NCI-H345 treated with DMSO at 0.1 percent for 48 hours (cell line): Measurements from ENCODE around the gene NKTR.

Experiments
- DNase-seq: peaks from one replicate; lab custom pipeline; 2025; ENCODE audit not compliant: unreplicated experiment; lab: John Stamatoyannopoulos, UW

Gene NKTR

GRCh38 chr3:42647821-42648459 is 47.5 kb downstream of the NKTR start:
- no peak for DNase-seq

GRCh38 chr3:42649006-42649405 is 48.5 kb downstream of the NKTR start:
- DNase-seq: no peak

- DNase-seq: no peak
Observed at GRCh38 chr3:42649783-42650182, 49.3 kb downstream of the NKTR start.

- no peak for DNase-seq
Observed at GRCh38 chr3:42651248-42652091, 51.0 kb downstream of the NKTR start.

- DNase-seq: no peak
Observed at GRCh38 chr3:42652251-42652610, 51.7 kb downstream of the NKTR start.

- DNase-seq: no peak
Observed at GRCh38 chr3:42652611-42653302, 52.3 kb downstream of the NKTR start.

GRCh38 chr3:42653303-42653559 is 52.7 kb downstream of the NKTR start:
- DNase-seq: no peak

- DNase-seq: no peak
Observed at GRCh38 chr3:42653560-42654330, 53.3 kb downstream of the NKTR start, which contains the start of gene ZBTB47. TSS of gene ZBTB47 (plus strand) at chr3:42653697. CDS start at chr3:42658356, 4,659 bp downstream.

GRCh38 chr3:42654331-42655201 is 54.1 kb downstream of the NKTR start:
- no peak for DNase-seq

- no peak for DNase-seq
Observed at GRCh38 chr3:42655331-42655888, 54.9 kb downstream of the NKTR start.

GRCh38 chr3:42655980-42656679 is 55.6 kb downstream of the NKTR start:
- DNase-seq: no peak

GRCh38 chr3:42656680-42657610 is 56.5 kb downstream of the NKTR start:
- no peak for DNase-seq

- no peak for DNase-seq
Observed at GRCh38 chr3:42657675-42658074, 57.2 kb downstream of the NKTR start.

GRCh38 chr3:42658091-42658770 is 57.7 kb downstream of the NKTR start:
- no peak for DNase-seq

GRCh38 chr3:42658771-42659390 is 58.4 kb downstream of the NKTR start:
- DNase-seq: no peak

- no peak for DNase-seq
Observed at GRCh38 chr3:42659451-42660130, 59.1 kb downstream of the NKTR start.
